Skeletal muscle satellite cell (primary cell): ENCODE measurements around the gene PLPPR1.

Experiments used
- H3K27me3 ChIP-seq: 2 replicates; pipeline ENCODE4 v1.7.0; 2013; ENCODE audit warnings: low read length; ENCODE audit not compliant: control insufficient read depth, insufficient read depth
- H3K36me3 ChIP-seq: 2 replicates; pipeline ENCODE4 v1.7.0; 2013; ENCODE audit warnings: mild to moderate bottlenecking, control low read depth, low read length; ENCODE audit not compliant: insufficient read depth
- H3K4me1 ChIP-seq: 2 replicates; pipeline ENCODE4 v1.7.0; 2013; ENCODE audit warnings: low read length; ENCODE audit not compliant: control insufficient read depth, insufficient read depth
- H3K4me2 ChIP-seq: 2 replicates; pipeline ENCODE4 v1.7.0; 2013; ENCODE audit warnings: mild to moderate bottlenecking, low read length
- H3K4me3 ChIP-seq: 2 replicates; pipeline ENCODE4 v1.7.0; 2013; ENCODE audit warnings: low read length
- H3K9ac ChIP-seq: 2 replicates; pipeline ENCODE4 v1.7.0; 2013; ENCODE audit warnings: mild to moderate bottlenecking, low read depth, low read length, moderate library complexity
- H3K9me3 ChIP-seq: replicated peaks from 2 replicates; pipeline ENCODE4 v1.7.0; 2013; ENCODE audit warnings: mild to moderate bottlenecking, control low read depth, low read length

The PLPPR1 gene

DNA sequence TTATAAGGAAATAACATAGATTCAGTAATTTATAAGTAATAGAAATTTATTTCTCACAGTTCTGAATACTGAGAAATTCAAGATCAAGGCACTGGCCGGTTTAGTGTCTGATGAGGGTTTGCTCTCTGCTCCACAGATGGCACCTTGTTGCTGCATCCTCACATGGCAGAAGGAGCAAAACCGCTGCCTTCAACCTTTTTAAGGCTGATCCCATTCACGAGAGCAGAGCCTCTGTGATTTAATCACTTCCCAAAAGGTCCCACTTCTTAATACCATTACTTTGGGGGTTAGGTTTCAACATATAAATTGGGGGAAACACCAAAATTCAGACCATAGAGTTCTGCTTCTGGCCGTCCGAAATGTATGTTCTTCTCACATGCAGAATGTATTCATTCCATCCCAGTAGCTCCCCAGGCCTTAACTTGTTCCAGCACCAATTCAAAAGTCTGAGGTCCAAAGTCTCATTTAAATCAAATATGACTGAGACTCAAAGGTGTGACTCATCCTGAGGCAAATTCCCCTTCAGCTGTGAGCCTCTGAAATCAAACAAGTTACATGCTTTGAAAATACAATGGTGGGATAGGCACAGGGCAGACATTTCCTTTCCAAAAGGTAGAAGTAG, 325.7 kb downstream of the PLPPR1 start:
- Histone ChIP-seq H3K36me3 (no peaks in the 10 kb centered on the region), H3K9me3 (no peaks in the 10 kb centered on the region), H3K27me3 (no peaks in the 10 kb centered on the region), H3K4me3 (no peak overlapping the region), H3K4me1 (no peaks in the 10 kb centered on the region), H3K9ac (no peak overlapping the region), H3K4me2 (no peak overlapping the region)

DNA sequence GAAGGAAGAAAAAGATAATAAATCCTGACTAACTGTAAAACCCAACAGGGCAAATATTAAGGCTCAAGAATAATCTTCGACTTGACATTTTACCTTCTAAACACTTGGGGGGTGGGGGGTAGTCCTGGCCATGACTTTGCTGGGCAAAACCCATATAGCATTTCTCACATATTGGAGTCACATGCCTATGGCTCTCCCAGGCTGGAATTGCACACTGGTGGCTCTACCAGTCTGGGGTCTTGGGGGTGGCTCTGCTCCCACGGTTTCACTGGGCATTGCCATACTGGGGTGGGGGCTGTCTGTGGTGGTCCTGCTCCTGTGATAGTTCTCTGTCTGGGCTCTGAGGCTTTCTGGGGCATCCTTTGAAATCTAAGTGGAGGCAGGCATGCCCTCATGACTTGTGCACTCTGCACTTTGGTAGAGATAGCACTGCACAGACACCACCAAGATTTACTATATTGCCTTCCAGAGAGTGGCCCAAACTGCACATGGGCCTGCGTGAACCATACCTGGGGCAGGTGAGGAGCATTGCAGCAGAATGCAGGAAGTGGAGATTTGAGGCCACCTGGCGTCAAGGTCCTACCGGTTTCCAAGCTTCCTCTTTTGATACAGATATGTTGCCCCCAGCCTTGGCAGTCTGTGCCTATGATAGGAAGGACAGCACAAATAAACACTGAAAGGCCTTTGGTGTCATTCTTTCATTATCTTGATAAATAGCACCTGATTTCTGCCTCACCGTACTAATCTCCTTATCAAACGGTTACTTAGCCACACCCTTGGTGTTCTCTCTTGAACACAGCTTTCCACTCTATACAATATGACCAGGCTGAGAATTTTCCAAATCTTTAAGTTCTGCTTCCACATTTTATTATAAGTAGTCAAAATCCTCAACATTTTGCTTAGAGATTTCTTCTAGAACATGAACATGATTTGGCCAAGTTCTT, 326.5 kb downstream of the PLPPR1 start:
- no peak overlapping the region for H3K9ac ChIP-seq
- no peaks in the 10 kb centered on the region for H3K27me3 ChIP-seq
- no peak overlapping the region for H3K4me3 ChIP-seq
- H3K4me1 ChIP-seq: no peaks in the 10 kb centered on the region
- H3K9me3 ChIP-seq: no peaks in the 10 kb centered on the region
- no peak overlapping the region for H3K4me2 ChIP-seq
- H3K36me3 ChIP-seq: no peaks in the 10 kb centered on the region

DNA sequence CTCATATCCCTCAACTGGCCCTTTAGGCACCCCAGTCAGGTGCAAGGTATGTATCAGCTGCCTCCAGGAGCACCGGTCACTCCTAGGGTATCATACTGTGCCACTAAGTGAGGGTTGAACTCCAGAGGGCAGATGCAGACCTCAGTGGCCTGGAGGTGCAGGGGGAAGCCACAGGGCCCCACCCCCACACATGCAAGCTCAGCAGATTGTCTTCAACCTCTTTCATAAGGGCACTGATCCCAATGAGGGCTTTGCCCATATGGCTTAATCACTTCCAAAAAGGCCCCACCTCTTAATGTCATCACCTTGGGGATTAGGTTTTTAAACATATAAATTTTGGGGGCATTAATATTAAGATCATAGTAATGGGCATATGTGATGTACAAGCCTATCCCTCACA, 328.1 kb downstream of the PLPPR1 start:
- no peak overlapping the region for H3K4me2 ChIP-seq
- no peak overlapping the region for H3K9ac ChIP-seq
- H3K4me3 ChIP-seq: no peak overlapping the region
- H3K27me3 ChIP-seq: no peaks in the 10 kb centered on the region
- H3K4me1 ChIP-seq: no peaks in the 10 kb centered on the region
- H3K36me3 ChIP-seq: no peaks in the 10 kb centered on the region
- no peaks in the 10 kb centered on the region for H3K9me3 ChIP-seq

DNA sequence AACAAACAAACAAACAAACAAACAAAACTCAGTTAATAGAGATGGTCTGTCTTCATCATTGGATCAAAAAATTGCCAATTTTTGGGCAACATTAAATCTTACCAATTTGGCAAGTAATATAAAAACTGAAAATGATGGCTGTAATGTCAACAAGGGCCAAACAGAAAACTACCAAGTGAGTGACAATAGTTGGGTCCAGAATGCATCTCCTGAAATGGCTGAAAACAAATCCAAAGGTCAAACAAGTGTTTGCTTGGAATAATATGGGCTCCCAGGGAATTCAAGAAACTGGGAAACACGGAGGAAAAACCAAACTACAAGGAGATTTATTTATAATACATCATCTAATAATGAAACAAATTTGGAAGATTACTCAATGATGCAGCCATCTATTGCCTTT, 331.2 kb downstream of the PLPPR1 start:
- no peaks in the 10 kb centered on the region for H3K36me3 ChIP-seq
- no peak overlapping the region for H3K9ac ChIP-seq
- no peaks in the 10 kb centered on the region for H3K9me3 ChIP-seq
- H3K4me1 ChIP-seq: no peaks in the 10 kb centered on the region
- no peaks in the 10 kb centered on the region for H3K27me3 ChIP-seq
- no peak overlapping the region for H3K4me3 ChIP-seq
- H3K4me2 ChIP-seq: no peak overlapping the region

DNA sequence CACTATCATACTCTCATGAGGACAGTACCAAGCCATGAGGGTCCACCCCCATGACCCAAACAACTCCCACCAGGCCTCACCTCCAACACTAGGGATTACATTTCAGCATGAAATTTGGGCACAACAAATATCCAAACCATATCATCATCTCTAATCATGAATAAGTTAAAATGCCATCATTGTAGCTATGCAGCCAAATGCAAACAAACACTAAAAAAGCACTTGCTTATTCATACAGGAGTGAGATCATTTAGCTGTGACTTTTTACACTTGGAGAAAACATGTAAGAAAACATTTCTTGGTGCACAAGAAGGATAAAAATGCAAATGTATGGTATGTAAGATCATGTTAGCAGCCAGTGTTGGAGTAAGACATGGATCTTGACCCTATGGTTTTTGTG, 332.1 kb downstream of the PLPPR1 start:
- Histone ChIP-seq H3K4me3 (no peak overlapping the region), H3K4me2 (no peak overlapping the region), H3K9me3 (no peaks in the 10 kb centered on the region), H3K27me3 (no peaks in the 10 kb centered on the region), H3K36me3 (no peaks in the 10 kb centered on the region), H3K9ac (no peak overlapping the region), H3K4me1 (no peaks in the 10 kb centered on the region)

DNA sequence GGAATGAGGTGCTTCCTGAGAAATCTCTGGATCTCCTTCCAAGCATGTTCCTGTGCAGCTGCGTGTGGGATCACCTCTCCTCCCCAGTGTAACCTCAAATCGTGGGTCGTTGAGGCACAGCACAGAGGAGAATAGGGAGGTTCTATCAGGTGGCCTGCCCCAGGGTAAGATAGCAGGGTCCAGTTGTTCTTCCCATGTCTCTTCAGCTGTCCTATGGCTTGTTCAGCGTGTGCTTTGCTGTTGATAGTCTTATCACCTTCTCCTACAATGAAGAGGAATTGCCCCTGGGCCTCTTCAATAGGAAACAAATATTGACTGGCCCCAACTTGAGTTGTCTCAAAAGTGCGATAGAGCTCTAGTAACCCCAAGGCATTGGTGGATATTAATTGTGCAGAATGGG, 333.9 kb downstream of the PLPPR1 start:
- no peaks in the 10 kb centered on the region for H3K36me3 ChIP-seq
- no peaks in the 10 kb centered on the region for H3K9me3 ChIP-seq
- H3K9ac ChIP-seq: no peak overlapping the region
- no peaks in the 10 kb centered on the region for H3K27me3 ChIP-seq
- H3K4me1 ChIP-seq: no peaks in the 10 kb centered on the region
- H3K4me2 ChIP-seq: no peak overlapping the region
- no peak overlapping the region for H3K4me3 ChIP-seq

DNA sequence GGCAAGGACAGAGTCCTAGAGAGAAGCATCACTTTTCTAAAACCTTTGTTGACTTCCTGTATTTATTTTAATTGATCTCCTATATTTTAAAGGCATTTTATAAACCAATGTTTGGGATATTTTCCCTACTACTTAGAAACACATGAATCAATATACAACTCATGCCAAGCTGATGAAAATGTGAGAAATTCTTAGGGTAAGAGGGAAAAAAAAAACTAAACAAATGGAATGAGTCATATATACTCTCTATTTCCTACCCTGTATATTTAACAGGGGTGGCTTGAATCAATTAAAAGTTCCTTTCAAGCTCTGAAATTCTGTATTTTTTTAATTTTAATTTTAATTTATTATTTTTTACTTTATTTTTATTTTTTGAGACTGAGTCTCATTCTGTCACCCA, 336.7 kb downstream of the PLPPR1 start:
- Histone ChIP-seq H3K9me3 (no peaks in the 10 kb centered on the region), H3K9ac (no peak overlapping the region), H3K4me2 (no peak overlapping the region), H3K4me1 (no peaks in the 10 kb centered on the region), H3K36me3 (no peaks in the 10 kb centered on the region), H3K4me3 (no peak overlapping the region), H3K27me3 (no peaks in the 10 kb centered on the region)

DNA sequence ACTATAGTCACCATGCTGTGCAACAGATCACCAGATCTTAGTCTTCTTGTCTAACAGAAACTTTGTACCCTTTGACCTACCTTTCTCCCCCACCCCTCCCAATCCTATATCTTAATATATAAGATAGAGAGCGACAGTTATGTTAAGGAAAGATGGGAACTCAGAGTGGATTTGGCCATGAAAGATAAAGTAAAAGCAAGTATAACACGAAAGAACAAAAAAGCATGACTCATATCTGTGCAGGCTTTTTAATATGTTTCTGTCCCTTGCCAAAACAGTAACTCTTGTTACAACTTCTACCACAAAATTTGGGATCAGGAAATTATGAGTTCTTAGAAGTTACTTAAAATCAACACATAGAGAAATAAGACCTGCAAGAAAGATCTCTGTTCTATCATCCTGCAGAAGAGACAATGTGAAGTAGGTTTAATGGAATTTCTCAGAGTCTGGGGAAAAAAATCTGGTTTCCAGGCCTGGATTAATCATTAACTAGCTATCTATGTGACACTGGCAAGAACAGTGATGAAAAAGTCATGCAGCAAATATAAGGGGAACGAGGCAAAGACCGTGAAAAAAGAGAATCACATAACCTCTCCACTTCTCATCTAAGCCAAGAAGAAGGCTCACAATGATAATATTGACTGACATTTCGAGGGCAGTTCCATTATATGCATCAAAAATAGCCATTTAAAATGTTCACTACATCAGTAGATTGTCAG, 337.7 kb downstream of the PLPPR1 start:
- no peaks in the 10 kb centered on the region for H3K36me3 ChIP-seq
- no peaks in the 10 kb centered on the region for H3K9me3 ChIP-seq
- no peak overlapping the region for H3K9ac ChIP-seq
- no peak overlapping the region for H3K4me2 ChIP-seq
- H3K4me1 ChIP-seq: no peaks in the 10 kb centered on the region
- no peaks in the 10 kb centered on the region for H3K27me3 ChIP-seq
- no peak overlapping the region for H3K4me3 ChIP-seq

DNA sequence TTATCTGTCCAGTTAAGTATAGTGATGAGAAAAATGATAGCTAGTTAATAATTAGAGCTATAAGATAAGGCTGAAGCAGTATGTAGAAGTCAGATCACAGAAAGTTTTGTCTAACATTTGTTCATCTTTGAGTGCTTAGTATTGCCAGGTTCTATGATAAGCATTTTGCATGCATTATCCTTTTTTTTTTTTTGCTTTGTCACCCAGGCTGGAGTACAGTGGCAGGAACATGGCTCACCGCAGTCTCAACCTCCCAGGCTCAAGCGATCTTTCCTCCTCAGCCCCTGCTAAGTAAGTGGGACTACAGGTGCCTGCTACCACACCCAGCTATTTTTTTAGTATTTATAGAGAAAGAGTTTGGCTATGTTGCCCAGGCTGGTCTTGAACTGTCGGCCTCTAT, 338.8 kb downstream of the PLPPR1 start:
- no peaks in the 10 kb centered on the region for H3K36me3 ChIP-seq
- H3K4me2 ChIP-seq: no peak overlapping the region
- H3K9ac ChIP-seq: no peak overlapping the region
- no peaks in the 10 kb centered on the region for H3K27me3 ChIP-seq
- no peaks in the 10 kb centered on the region for H3K4me1 ChIP-seq
- no peak overlapping the region for H3K4me3 ChIP-seq
- no peaks in the 10 kb centered on the region for H3K9me3 ChIP-seq

DNA sequence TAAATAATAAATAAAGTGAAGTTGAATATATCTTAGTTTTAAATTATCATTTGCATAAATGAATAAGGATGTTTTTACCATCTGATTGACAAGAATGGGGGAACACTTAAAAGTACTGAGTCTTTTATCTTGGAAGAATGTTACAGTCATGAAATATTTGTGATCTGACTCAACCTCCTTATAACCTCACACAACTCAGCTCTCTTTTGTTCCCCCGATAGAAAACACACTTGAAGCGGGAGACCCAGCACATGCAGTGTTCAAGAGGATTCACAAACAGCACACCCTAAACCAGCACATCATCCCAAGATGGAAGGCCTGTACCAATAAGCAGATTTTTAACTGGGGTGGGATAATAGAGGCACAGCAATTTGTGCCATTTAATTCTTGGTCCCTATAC, 340.8 kb downstream of the PLPPR1 start:
- no peaks in the 10 kb centered on the region for H3K9me3 ChIP-seq
- H3K4me3 ChIP-seq: no peak overlapping the region
- H3K4me2 ChIP-seq: no peak overlapping the region
- no peak overlapping the region for H3K9ac ChIP-seq
- H3K4me1 ChIP-seq: no peaks in the 10 kb centered on the region
- H3K36me3 ChIP-seq: no peaks in the 10 kb centered on the region
- no peaks in the 10 kb centered on the region for H3K27me3 ChIP-seq

DNA sequence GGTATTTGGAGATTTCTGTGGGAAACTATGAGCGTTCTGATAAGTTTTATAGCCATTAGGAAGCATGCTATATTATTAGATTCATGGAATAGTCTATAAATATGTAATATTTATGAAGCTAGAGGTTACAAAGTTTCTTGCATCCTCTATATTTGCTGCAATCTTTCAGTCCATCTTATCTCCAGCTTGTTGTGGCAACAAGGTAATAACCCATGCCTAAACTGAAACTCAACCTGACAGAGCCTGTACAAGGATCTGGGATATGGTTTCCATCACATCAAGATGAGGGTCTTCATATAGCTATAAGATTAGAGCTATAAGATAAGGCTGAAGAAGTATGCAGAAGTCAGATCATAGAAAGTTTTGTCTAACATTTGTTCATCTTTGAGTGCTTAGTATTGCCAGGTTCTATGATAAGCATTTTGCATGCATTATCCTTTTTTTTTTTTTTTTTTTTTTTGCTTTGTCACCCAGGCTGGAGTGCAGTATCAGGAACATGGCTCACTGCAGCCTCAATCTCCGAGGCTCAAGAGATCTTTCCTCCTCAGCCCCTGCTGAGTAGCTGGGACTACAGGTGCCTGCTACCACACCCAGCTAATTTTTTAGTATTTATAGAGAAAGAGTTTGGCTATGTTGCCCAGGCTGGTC, 341.5 kb downstream of the PLPPR1 start:
- H3K4me1 ChIP-seq: no peaks in the 10 kb centered on the region
- H3K9ac ChIP-seq: no peak overlapping the region

More for the DNA sequence above, 341.5 kb downstream of the PLPPR1 start:
- H3K27me3 ChIP-seq: no peaks in the 10 kb centered on the region
- no peaks in the 10 kb centered on the region for H3K36me3 ChIP-seq
- H3K4me2 ChIP-seq: no peak overlapping the region
- no peaks in the 10 kb centered on the region for H3K9me3 ChIP-seq
- H3K4me3 ChIP-seq: no peak overlapping the region
